HuH-7 (cell line): ENCODE measurements around the gene ARHGAP1.
"Not testable (repeated sequence)": the region's sequence is repeated elsewhere in the genome, so short reads cannot be mapped to it uniquely, and the experiment has no call there.

Source experiments
- DNase-seq: peaks from one replicate; pipeline ENCODE4 v3.0.0; 2011; ENCODE audit warnings: low spot score

The ARHGAP1 gene

DNA sequence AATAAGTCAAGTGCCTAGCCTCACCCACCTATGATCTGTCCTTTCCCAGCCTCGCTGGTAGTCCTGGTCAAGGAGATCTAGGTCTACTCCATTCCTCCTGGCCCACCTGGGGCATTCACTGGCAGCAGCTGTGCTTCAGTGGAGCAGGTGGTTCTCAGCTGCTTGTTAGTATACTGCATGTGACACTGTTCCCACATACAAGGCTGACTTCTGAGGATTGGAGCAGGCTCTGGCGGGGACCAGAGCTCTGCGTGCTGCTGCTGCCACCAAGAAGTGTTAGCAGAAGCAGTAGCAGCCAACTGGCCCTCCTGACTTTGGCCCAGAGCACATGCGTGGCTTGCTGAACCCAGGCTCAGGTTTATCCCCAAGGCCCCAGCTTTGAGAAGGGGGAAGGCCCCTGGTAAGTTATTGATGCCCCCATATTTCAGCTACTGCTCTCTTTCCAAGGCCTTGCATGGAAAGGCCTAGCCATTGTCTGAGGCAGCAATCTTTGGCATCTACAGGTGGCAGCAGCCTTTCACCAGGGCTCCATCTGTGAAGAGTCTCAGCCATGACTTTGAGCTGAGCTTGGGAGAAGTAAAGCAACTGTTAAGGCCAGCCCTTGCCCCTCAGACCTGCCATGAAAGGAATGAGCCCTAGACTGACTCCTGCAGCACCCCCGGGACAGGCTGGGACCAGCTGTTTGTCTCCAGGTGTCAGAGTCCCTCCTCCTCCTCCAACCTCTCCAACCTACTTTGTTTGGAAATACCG lies 26.5 kb downstream of the ARHGAP1 start:
- no peak for DNase-seq

DNA sequence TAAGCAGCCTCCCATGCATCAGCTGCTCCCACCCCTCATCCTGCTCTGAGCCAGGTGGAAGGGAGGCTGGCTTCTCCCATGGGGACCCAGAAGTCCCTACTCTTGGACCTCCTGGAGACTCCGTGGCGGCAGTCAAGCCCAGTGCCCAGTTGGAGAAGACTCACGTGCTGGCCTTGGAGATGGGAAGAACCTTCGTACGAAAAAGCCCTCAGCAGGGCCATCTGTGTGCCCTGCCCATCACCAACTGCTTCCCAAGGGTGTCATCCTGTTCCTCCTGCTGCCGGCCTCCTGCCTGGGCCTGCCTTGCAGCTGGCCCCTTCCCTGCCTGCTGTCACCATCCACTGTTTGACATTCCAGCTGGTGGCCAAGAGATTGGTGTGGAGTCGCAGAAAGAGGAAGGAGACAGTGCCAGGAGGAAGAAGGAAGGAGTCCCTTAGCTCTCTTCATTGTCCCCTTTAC lies 28.0 kb downstream of the ARHGAP1 start:
- no peak for DNase-seq

DNA sequence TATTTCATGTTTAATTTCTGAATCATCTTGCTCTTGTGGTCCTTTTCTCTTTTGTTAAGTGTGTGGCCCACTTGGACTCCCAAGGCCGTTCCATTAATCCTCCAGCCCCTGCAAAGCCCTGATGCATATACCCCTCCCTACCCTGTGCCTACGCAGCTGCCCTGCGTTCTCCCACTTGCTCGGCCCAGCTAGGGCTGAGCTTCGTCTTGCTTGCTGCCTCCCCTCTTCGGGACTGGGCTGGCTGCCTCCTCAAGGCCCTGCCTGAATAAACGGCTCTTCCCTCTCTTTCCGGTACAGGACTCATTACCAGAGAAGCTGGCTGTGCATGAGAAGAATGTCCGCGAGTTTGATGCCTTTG lies 28.5 kb downstream of the ARHGAP1 start:
- DNase-seq = no peak

DNA sequence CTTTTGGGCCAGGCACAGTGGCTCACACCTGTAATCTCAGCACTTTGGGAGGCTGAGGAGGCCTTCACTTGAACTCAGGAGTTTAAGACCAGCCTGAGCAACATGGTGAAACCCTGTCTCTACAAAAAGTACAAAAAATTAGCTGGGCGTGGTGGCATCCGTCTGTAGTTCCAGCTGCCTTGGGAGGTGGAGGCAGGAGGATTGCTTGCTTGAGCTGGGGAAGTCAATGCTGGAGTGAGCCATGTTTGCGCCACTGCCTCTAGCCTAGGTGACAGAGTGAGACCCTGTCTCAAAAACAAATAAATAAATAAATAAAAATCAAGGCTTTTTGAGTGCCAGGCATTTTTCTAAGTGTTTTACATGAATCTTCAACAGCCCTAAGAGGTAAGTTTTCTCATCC lies 29.9 kb downstream of the ARHGAP1 start:
- not testable (repeated sequence) for DNase-seq

DNA sequence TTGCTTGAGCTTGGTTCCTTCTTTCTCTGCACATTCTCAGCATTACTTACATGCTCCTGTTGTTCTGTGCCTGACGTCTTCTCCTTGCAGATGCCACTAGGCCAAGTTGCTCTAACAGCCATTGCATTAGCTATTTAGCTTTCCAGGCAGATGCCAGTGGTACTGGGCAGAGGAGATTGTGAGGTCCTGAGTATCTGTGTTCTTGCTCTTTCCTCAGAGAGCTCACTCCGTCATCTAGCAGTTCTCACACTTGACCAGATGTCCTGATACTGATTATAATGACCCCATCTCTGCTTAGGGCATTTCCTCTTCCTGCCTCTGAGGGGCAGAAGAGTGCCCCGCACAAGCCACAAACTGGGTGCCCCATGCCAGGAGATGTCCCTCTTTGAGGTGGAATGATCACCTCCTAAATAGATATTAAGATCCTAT lies 30.7 kb downstream of the ARHGAP1 start:
- peak; percentile 63 for DNase-seq

DNA sequence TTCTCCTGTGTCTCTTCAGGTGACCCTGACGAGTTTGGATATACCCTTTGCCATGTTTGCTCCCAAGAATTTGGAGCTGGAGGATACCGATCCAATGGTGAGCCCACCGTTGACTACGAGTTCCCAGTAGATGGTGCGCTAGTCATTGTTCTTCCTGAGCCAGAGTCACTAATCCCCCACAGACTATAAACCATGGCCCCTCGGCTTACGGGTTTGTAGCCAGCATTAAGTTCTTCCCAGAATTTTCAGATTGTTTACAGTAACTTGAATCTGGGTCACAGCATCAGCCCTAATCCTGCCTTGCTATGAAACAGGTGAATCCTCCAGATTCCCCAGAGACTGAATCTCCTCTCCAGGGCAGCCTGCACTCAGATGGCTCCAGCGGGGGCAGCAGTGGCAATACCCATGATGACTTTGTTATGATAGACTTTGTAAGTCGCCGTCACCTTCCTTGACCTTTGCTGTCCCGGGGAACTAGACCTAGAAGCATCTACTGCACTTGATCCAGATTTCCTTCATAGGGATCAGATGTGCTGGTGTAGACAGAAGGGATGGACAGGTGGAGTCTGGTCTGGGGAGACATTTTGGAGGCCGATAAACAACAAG lies 31.8 kb downstream of the ARHGAP1 start:
- DNase-seq = no peak

DNA sequence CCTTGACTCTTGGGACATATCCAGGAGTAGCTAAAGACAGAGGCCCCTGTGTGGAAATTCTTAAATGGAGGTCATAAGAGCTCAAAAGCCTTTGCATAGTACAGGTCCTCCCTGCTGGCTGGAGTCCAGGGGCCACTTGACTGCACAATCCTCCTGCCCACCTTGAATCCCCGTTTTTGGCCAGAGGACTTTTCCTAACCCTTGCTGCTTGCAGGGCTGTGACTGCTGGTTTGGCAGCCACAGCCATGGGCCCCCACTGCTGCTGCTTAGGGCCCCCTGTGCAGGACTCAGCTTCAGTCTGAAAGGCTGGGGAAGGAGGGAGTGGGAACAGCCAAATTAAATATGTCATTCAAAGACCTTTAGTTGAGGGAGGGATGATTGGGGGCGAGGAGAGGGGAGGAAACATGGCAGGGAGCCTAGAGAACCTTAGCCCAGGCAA lies 33.4 kb downstream of the ARHGAP1 start:
- DNase-seq = no peak

DNA sequence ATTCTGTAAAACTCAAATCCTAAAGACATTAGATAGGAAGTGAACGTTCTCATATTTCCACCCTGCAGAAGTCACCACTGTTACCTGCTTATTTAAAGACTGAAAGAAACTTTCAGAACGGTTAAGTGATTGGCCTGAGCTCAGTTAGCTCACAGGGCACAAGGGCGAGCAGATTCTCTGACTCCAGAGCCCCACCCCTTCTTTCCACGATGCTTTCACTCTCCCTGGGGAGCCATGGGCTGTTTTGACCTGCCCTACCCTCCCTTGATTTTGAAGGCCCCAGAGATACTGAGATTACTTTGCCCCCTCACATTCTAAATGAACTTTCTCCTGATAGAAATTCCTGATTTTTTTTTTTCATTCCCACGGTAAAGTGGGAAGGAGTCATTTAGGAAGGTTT lies 33.9 kb downstream of the ARHGAP1 start:
- no peak for DNase-seq

DNA sequence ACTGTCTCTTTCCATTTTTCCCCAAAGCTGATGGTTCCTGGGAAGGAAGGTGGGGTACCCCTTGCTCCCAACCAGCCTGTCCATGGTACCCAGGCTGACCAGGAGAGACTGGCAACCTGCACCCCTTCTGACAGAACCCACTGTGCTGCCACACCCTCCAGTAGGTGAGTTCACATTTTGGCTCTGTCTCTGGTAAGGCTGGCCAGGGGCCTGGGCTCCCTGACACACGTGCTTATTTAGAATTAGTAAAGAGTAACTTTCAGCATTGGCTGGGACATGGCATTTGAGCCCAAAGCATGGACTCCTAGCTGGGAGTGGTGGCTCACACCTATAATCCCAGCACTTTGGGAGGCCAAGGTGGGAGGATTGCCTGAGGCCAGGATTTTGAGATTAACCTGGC lies 35.1 kb downstream of the ARHGAP1 start:
- DNase-seq = no peak

DNA sequence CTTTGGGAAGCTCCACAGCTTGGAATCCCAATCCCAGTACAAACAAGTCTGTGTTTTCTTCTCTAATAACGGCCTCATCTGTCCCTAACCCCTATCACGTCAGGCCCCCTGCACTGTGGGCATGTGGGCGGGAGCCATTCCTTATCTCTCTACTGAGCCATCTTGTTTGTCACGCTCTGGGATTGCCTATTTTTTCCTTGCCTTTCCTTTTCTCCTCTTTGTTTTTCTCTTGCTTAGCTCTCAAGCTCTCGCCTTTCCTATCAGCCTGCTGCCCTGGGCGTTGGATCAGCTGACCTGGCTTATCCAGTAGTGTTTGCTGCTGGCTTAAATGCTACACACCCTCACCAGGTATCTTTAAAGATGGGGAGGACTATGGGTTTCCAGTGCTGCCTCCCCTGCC lies 35.8 kb downstream of the ARHGAP1 start:
- DNase-seq = no peak

DNA sequence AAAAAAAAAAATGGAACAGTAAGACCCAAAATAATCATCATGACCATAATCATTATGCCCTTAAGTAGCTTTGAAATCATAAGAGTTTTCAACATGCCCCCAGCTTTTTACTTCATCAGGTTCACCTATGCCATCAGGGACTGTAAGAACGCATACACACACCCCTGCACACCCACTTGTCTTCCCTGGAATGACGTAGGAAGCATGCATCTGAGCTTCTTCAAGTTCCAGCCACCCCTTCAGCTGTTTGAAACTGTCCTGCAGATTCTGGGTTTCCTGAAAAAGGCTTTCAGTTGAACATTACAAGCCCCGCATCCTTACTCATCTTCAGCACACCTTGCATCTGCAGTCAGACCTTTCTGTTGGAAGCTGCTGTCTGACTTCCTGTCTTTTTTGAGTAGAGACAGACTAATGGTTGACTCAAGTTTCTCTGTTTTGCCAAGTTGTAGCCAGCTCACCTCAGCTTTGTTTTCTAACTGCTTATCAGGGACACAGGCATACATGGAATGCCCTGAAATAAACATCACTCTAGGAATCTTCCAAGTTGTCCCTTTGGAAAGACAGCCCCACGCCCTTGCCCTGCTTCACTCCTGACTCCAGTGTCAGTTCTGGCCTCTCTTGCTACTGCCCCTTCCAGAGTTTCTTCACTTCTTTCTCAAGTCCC lies 37.0 kb downstream of the ARHGAP1 start:
- DNase-seq = no peak

DNA sequence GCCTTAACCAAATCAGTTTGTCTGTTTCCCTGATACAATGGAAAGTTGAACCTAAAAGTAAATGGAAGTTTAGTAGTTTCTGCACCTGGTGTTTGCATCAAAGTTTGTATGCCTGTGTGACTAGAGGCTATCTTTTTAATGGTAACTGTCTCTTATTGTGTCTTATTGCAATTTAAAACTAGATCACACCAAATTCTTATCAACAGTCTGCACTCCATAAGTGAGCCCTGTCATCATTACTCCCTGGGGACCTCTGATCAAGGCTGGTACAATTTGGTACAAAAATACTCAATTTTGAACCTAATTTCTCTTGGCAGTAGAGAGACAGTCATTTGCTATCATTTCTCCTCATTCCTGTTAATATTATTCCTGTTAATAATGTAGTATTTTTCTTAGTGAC lies 38.1 kb downstream of the ARHGAP1 start:
- no peak for DNase-seq

DNA sequence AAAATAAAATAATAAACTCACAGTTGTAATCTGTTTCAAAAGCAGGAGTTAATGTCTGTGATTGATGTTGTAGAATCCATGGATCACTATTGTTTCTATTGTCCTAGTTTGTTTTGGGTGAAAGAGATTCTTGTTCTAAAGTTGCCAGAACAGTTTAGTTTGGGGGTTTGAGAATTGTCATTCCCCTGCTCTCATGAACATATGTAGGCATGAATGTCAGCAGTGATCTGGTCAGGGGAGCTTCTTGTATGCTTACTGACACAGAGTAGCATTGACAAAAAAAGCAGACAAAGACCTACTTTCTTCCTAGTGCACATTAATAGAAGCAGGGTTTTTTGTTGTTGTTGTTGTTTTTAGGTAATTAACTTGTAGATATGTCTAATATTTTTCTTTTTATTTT lies 38.6 kb downstream of the ARHGAP1 start:
- no peak for DNase-seq

DNA sequence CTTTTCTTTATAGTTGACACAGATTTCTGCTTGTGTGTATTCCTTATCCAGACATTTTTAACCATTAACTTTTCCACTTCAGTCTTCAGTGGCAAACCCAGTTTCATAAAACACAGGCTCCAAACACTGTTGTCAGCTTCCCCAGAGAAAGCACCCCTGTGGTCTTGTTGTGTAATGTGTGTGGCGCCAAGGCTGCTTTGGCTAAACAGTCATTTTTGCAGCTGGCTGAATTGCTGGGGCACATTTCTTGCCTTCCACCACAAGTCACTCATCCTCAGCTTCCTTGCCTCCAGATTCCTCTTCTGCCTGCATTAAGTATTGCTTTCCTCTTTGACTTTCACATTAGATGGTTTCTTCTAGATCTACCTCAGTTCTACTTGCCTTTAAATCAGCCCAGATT lies 40.5 kb downstream of the ARHGAP1 start:
- DNase-seq = no peak

DNA sequence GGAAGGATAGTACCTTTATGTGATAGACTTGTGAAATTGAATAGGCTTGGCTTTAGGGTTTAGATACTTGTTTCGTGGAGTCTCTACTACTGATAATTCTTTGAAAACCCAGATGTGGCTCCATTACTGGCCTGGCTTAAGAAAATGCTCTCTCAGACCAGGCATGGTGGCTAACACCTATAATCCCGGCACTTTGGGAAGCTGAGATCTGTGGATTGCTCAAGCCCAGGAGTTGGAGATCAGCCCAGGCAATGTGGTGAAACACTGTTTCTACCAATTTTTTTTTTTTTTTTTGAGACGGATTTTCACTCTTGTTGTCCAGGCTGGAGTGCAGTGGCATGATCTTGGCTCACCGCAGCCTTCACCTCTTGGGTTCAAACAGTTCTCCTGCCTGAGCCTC lies 42.2 kb downstream of the ARHGAP1 start:
- DNase-seq = no peak

DNA sequence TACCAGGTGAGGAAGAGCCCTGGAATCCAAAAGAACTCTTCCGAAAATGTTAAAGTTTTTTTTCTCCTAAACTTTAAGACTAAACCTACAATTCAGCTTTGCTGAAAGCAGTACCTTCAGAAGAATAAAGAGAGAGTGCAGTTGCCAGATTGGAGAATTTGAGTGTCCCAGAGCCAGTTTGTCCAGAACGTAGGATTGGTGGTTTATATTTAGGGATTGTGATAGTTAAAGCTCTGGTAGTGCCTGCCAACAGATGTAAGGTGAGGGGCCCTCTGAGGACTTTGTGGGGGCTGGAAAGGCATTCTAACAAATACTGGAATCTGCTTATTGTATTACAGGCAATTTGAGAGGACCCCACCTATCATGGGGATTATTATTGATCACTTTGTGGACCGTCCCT lies 43.2 kb downstream of the ARHGAP1 start:
- DNase-seq = no peak

DNA sequence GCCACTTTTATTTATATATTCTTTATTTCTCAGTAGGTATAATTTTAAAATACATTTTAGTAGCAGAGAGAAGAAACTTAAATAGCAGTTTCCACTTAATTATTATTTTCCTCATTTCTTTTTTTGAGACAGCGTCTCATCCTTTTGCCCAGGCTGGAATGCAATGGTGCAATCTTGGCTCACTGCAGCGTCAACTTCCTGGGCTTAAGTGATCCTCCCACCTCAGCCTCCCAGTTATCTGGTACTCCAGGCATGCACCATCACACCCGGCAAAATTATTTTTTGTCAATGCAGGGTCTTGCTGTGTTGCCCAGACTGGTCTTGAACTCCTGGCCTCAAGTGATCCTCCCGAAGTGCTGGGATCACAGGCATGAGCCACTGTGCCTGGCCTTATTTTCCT lies 44.8 kb downstream of the ARHGAP1 start:
- DNase-seq = no peak

DNA sequence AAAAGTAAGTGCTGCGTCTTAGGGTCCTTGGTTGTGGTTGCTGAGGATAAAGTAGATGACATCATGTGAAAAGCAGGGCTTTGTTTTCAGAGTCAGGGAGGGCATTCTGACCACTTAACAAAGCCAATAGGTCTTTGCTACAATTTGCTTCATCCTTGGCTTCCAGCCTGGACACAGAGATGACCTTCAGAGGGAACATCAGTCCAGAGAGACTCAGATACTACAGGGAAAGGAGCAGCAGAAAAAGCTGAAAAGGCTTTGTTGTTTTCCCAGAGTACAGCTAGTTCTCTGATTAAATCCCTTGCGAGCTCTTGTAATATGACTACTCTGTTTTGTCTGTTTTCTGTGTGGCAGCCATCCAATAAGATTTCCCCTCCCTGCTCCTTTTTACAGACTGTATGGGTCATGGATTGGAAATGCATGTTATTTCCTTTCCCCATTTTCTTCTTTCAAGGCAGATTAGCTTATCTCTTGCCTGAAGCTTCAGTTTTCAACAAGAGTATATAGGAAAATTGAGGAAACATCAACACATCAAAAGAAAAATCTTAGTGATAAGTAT lies 51.2 kb downstream of the ARHGAP1 start:
- DNase-seq = no peak

DNA sequence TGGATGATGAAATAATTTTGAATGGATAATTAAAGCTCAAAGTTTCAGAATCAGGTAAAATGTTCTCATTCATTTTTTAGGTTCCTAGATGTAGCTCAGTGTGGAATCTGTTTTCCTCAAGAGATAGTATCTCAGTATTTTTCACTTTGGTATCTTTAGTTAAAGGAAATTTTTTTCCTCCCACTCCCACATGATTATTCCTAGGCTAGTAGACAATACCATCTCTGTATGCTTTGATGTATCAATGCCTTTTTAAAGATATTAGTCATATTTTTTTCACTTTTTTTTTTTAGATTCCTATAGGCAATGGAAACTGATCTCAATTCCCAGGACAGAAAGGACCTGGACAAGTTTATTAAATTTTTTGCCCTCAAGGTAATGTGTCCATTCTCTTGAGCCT lies 56.4 kb downstream of the ARHGAP1 start:
- DNase-seq = no peak

DNA sequence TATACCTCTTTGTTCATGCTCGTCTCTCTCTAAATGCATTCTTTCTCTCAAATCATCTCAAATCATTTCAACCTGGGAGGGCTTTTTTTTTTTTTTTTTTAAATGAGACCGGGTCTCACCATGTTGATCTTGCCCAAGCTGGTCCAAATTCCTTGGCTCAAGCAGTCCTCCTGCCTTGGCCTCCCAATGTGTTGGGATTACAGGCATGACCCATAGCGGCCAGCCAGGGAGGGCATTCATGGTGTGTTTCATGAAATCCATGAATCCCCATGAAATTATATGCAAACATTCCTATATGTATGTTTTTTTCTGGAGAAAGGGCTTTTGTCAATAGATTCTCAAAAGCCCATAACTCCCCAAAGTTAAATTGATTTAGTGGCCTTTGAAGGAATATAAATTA lies 56.9 kb downstream of the ARHGAP1 start:
- DNase-seq = no peak

DNA sequence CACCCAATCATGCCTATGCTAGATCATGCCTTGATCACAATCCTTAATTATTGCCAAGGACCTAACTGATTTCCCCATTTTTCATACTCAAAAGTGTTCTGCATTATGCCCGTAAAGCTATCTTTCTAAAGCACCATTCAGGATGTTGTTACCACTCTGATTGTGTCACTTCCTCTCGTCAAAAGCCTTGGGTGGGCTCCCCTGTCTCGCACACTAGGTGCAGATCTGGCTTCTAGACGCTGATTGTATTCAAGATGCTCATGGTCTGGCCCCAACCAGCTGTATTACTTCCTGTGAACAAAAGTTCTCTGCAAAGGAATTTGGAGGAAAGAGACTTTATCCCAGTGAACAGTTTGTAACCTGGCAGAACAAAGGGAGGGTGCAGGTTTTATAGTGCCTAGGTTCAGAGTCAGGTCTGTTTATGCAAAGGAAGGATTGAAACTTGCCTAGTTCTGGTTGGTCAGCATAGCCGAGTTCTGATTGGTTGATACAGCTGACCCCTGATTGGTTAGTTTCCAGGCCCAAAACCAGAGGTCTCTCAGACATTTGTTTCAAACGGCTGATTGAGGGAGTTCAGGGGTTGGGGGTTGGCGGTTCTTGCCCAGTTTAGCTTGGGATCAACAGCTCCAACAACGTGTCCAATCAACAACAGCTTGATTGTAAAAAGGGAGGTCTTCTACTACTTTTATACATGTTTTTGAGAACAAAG lies 57.6 kb downstream of the ARHGAP1 start:
- DNase-seq = no peak

DNA sequence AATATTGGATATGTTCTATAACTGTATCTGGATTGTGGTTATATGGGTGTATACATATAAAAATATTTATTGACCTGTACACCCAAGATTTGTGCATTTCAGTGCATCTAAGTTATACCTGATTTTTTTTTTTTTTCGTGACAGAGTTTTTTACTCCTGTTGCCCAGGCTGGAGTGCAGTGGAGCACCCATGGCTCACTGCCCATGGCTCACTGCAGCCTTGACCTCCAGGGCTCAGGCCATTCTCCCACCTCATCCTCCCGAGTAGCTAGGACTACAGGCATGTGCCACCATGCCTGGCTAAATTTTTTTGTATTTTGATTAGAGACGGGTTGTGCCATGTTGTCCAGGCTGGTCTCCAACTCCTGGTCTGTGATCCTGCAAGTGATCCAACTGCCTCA lies 58.8 kb downstream of the ARHGAP1 start:
- DNase-seq = no peak
